Activated B cell treated with CpG ODN at 0.5 μM for 24 hours (primary cell): ENCODE measurements around the gene ZCCHC7. TPM values are rescaled to one million over a fixed set of nuclear protein-coding genes. Genes with fewer than 3 reads are reported as not detected.
"Not testable (repeated sequence)": the region's sequence is repeated elsewhere in the genome, so short reads cannot be mapped to it uniquely, and the experiment has no call there.

ENCODE experiments used
- ATAC-seq: fragments of 200-7000 bp; cut with Tn5 transposase; one replicate; pipeline ENCODE4 v1.10.0; 2021; ENCODE audit warnings: low read depth, mild to moderate bottlenecking, moderate library complexity
- CTCF ChIA-PET: fragments of 350-600 bp; sonication (Branson Sonifier 250); formaldehyde crosslinking; loops from one replicate; lab custom pipeline; 2021; ENCODE audit warnings: antibody characterized with exemption; lab: Charles Lee
- POLR2A ChIA-PET: fragments of 350-600 bp; sonication (Branson Sonifier 250); formaldehyde crosslinking; loops from one replicate; lab custom pipeline; 2021; ENCODE audit warnings: antibody characterized with exemption; lab: Charles Lee
- DNase-seq: peaks from one replicate; pipeline ENCODE4 v3.0.0; 2022
- H3K27ac Mint-ChIP-seq: one replicate; pipeline ENCODE4 v1.8.0; 2020; ENCODE audit warnings: mixed read lengths
- H3K27me3 Mint-ChIP-seq: one replicate; pipeline ENCODE4 v1.8.0; 2021; ENCODE audit warnings: mixed read lengths
- H3K36me3 Mint-ChIP-seq: one replicate; pipeline ENCODE4 v1.8.0; 2021; ENCODE audit warnings: low read depth, mixed read lengths
- H3K4me1 Mint-ChIP-seq: one replicate; pipeline ENCODE4 v1.8.0; 2021; ENCODE audit warnings: mixed read lengths
- H3K4me3 Mint-ChIP-seq: one replicate; pipeline ENCODE4 v1.8.0; 2020; ENCODE audit warnings: mild to moderate bottlenecking, mixed read lengths
- H3K9me3 Mint-ChIP-seq: one replicate; pipeline ENCODE4 v1.8.0; 2020; ENCODE audit warnings: mixed read lengths
- intact Hi-C: fragments of 100-400 bp; cut with micrococcal nuclease; formaldehyde crosslinking; loops from one replicate; pipeline ENCODE4 v1.15.1; 2024
- total RNA-seq: library from RNA; stranded (reverse); gene quantifications from 2 replicates; pipeline ENCODE4 v1.2.3, GENCODE V29; 2022
- TF ChIP-seq, protein P1 (sequence below): fragments of 200-600 bp; IDR thresholded peaks from one replicate; pipeline ENCODE4 v1.8.0; 2022; ENCODE audit warnings: antibody characterized with exemption, mild to moderate bottlenecking

ZCCHC7 gene
- total RNA-seq, 1 donor from 2014 or later = 70.3 TPM

DNA sequence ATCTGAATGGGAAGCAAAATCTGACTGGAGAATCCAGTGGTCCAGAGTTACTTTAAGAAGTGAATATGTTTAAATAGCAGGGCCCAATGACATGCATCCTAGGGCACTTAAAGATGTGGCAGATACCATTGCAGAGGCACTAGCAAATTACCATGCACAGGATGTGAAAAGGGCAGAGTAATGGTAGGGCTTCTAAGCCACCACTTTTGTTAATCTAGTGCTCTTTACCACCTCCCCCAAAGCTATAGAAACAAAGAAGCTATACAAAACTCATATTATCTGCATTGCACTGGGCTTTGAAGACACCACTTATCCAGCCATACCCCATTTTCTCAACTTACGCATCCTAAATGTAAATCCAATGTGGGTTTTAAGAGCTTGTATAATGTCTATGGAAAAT, 81.2 kb downstream of the ZCCHC7 start:
- H3K27ac Mint-ChIP-seq = peak overlapping the region; percentile 91
- no peaks in the 10 kb centered on the region for H3K27me3 Mint-ChIP-seq
- H3K9me3 Mint-ChIP-seq = peaks cover 8% of the 10 kb centered on the region
- no peak for ATAC-seq
- TF ChIP-seq, protein P1, sequence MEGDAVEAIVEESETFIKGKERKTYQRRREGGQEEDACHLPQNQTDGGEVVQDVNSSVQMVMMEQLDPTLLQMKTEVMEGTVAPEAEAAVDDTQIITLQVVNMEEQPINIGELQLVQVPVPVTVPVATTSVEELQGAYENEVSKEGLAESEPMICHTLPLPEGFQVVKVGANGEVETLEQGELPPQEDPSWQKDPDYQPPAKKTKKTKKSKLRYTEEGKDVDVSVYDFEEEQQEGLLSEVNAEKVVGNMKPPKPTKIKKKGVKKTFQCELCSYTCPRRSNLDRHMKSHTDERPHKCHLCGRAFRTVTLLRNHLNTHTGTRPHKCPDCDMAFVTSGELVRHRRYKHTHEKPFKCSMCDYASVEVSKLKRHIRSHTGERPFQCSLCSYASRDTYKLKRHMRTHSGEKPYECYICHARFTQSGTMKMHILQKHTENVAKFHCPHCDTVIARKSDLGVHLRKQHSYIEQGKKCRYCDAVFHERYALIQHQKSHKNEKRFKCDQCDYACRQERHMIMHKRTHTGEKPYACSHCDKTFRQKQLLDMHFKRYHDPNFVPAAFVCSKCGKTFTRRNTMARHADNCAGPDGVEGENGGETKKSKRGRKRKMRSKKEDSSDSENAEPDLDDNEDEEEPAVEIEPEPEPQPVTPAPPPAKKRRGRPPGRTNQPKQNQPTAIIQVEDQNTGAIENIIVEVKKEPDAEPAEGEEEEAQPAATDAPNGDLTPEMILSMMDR = no peak
- DNase-seq = no peak
- H3K4me3 Mint-ChIP-seq = no peak overlapping the region
- ChIA-PET POLR2A (interaction anchor here (0.6 to 2.2 kb wide), 5 partner anchors 11 to 174 kb away, joined by 3 to 16 read pairs (median 5); partner anchors contain the start of genes PAX5 and ZCCHC7), CTCF (interaction anchor here (0.6 to 1.3 kb wide), 2 partner anchors 200 to 428 kb away, joined by 3 read pairs; no protein-coding TSS in a partner anchor)
- H3K4me1 Mint-ChIP-seq = peaks cover 93% of the 10 kb centered on the region
- H3K36me3 Mint-ChIP-seq = peaks cover 48% of the 10 kb centered on the region
- intact Hi-C loops = loop anchor here (1.0 kb wide), 1 partner anchor 9 kb away; no protein-coding TSS in a partner anchor

DNA sequence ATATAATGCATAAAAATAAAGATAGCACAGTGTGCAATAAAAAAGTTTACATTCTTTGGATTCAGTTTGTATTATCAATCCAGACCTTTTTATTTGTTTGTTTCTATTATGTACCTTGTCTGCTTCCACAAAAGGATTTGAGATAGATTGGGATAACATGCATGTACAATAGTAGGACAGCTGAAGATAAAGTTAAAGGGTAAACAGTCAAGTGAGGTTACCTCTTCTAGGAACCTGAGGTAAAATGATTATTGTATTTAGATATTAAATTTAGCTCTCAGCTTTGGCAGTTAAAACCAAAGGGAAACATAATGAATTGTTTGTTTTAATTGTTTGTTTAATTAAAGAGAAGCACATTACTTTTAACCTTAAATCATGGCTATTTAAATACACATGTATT, 81.7 kb downstream of the ZCCHC7 start:
- intact Hi-C loops = loop anchor here (2.0 kb wide), 1 partner anchor 15 kb away; no protein-coding TSS in a partner anchor
- POLR2A ChIA-PET = interaction anchor here (1.2 to 2.2 kb wide), 5 partner anchors 11 to 168 kb away, joined by 3 to 16 read pairs (median 5); partner anchors contain the start of genes PAX5 and ZCCHC7
- peaks cover 8% of the 10 kb centered on the region for H3K9me3 Mint-ChIP-seq
- TF ChIP-seq, protein P1 = no peak
- CTCF ChIA-PET = interaction anchor here (0.6 to 1.3 kb wide), 2 partner anchors 201 to 427 kb away, joined by 3 read pairs; no protein-coding TSS in a partner anchor
- H3K36me3 Mint-ChIP-seq = peaks cover 53% of the 10 kb centered on the region
- peak overlapping the region; percentile 91 for H3K27ac Mint-ChIP-seq
- DNase-seq = no peak
- H3K4me3 Mint-ChIP-seq = no peak overlapping the region
- no peaks in the 10 kb centered on the region for H3K27me3 Mint-ChIP-seq
- no peak for ATAC-seq
- peaks cover 93% of the 10 kb centered on the region for H3K4me1 Mint-ChIP-seq

DNA sequence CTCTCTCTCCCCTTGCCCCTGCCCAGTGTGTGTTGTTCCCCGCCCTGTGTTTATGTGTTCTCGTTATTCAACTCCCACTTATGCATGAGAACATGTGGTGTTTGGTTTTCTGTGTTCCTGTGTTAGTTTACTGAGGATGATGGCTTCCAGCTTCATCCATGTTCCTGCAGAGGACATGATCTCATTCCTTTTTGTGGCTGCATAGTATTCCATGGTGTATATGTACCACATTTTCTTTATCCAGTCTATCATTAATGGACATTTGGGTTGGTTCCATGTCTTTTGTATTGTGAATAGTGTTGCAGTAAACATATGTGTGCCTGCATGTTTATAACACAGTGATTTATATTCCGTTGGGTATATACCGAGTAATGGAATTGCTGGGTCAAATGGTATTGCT, 83.1 kb downstream of the ZCCHC7 start:
- Mint-ChIP-seq H3K36me3 (peaks cover 63% of the 10 kb centered on the region), H3K4me1 (peaks cover 92% of the 10 kb centered on the region), H3K27ac (peak overlapping the region; percentile 80)
- POLR2A ChIA-PET = interaction anchor here (0.7 to 2.0 kb wide), 2 partner anchors 8 to 38 kb away, joined by 3 to 4 read pairs; no protein-coding TSS in a partner anchor
- DNase-seq, H3K9me3 Mint-ChIP-seq, CTCF ChIA-PET, ATAC-seq, H3K4me3 Mint-ChIP-seq, H3K27me3 Mint-ChIP-seq: not testable (repeated sequence)
- intact Hi-C loops = loop anchor here (2.0 kb wide), 1 partner anchor 17 kb away; no protein-coding TSS in a partner anchor

DNA sequence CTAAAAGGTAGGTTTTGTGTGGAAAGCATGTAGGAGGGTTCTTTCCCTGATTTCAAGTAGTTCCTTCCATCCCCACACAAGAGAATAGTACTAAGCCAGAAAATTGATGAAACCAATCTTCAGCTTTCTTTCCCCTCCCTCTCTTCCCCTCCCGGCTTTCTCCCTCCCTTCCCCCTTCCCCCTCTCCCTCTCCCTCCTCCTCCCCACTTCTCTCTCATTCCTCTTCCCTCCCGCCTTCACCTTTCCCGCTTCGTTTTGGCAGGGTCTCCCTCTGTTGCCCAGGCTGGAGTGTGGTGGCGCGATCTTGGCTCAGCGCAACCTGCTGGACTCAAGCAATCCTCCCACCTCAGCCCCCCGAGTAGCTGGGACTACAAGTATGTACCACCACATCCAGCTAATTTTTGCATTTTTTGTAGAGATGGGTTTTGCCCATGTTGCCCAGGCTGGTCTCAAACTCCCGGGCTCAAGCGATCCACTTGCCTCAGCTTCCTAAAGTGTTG, 85.8 kb downstream of the ZCCHC7 start:
- Mint-ChIP-seq H3K27me3 (no peaks in the 10 kb centered on the region), H3K9me3 (peaks cover 5% of the 10 kb centered on the region), H3K4me1 (peaks cover 91% of the 10 kb centered on the region), H3K36me3 (peaks cover 69% of the 10 kb centered on the region), H3K4me3 (no peak overlapping the region), H3K27ac (peak overlapping the region; percentile 80)
- DNase-seq = no peak
- intact Hi-C loops = no loop called here
- TF ChIP-seq, protein P1 = no peak
- POLR2A ChIA-PET = interaction anchor here (0.6 to 1.7 kb wide), 5 partner anchors 9 to 78 kb away, joined by 3 to 4 read pairs (median 3); no protein-coding TSS in a partner anchor
- CTCF ChIA-PET = no interaction called here
- ATAC-seq = no peak

DNA sequence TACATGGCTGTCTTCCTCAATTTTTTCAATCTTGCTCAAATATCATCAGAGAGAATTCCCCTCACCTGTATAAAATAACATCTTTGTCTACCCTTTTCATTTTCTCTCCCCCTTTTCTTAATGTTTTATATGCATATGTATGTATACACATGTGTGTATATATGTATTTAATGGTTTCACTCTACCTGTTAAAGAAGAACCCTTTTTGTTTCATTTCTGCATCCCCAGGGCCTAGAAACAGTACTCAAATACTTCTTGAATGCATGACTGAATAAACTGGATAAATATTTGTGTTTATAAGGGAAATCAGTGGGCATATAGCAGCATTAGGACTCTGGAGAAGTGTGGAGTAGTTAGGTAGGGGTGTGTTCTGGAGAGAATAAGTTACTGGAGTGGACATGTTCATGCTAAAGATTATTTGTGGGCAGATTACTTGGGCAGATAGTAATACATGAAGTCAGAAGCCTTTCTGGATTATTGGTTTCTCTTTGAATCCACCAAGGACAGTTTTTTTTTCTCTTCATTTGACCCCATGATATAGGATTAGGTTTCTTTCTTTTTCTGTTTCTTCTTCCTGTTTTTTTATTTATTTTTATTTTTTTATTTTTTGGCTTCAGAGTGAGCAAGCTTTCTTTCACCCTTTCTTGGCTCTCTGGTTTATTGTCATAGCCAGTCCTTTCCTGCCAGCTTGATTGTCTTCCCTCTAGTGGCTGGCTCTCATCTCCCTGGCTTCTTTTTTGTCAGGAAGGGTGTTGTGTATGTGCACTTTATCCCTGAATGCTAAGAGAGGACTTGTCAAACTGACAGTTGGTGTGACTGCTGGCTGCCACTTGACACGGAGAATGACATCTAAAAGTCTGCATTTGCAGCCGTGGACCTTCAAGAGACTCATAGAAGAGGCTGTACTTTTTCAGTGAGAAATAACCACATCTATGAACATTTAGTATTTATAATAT, 89.3 kb downstream of the ZCCHC7 start:
- POLR2A ChIA-PET = interaction anchor here (0.6 to 1.2 kb wide), 5 partner anchors 13 to 193 kb away, joined by 3 to 5 read pairs (median 4); partner anchors contain the start of gene ZCCHC7
- DNase-seq = no peak
- Mint-ChIP-seq H3K4me1 (peaks cover 81% of the 10 kb centered on the region), H3K27ac (peak overlapping the region; percentile 88), H3K36me3 (peaks cover 50% of the 10 kb centered on the region), H3K27me3 (no peaks in the 10 kb centered on the region), H3K9me3 (no peaks in the 10 kb centered on the region), H3K4me3 (peak overlapping the region; percentile 63)
- CTCF ChIA-PET = interaction anchor here (0.7 to 0.8 kb wide), 2 partner anchors 59 to 175 kb away, joined by 3 to 4 read pairs; no protein-coding TSS in a partner anchor
- TF ChIP-seq, protein P1 = no peak
- intact Hi-C loops = loop anchor here (1.0 to 2.0 kb wide), 3 partner anchors 8 to 17 kb away; no protein-coding TSS in a partner anchor
- peak; percentile 35 for ATAC-seq
